ENCODE results near the gene FAM81B.

The FAM81B gene

GRCh38 chr5:95403996-95404395, 12.8 kb downstream of the FAM81B start:
- Histone ChIP-seq H3K4me3 (no peak overlapping the region), H3K27ac (no peak overlapping the region)
- TF ChIP-seq, protein P1, sequence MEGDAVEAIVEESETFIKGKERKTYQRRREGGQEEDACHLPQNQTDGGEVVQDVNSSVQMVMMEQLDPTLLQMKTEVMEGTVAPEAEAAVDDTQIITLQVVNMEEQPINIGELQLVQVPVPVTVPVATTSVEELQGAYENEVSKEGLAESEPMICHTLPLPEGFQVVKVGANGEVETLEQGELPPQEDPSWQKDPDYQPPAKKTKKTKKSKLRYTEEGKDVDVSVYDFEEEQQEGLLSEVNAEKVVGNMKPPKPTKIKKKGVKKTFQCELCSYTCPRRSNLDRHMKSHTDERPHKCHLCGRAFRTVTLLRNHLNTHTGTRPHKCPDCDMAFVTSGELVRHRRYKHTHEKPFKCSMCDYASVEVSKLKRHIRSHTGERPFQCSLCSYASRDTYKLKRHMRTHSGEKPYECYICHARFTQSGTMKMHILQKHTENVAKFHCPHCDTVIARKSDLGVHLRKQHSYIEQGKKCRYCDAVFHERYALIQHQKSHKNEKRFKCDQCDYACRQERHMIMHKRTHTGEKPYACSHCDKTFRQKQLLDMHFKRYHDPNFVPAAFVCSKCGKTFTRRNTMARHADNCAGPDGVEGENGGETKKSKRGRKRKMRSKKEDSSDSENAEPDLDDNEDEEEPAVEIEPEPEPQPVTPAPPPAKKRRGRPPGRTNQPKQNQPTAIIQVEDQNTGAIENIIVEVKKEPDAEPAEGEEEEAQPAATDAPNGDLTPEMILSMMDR (IDR thresholded peaks at IDR 0.05) = no peak
- DNase-seq (ENCODE audit: low spot score) = no peak

DNA sequence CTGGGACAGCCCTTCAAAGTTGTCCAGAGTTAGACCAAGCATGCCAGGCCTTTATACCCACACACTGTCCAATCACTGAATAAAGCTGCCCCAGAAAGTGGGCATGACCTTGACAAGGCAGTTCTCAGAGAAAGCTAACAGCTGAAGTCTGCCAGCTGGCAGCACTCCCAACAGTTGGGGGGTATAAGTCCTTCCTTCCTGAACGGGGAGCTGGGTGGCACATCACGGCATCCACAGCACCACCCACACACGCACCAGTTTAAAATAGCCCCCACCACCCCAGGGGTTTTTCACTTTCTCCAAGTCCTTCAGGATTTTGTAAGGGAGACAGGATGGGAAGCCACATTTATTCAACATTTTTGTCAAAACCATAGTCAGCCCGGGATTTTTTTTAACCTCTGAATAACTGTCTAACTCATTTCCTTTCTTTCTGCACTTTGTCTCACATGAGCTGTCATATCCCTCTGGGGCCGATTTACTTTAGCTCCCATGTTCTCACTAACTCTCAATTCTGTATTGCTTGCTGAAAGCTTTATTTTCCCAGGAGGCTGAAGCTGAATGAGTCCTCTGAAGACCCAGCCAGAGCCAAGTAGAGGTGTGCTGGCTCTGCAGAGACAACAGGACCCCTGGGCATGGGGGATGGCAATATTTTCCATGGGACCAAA, 15.4 kb downstream of the FAM81B start:
- TF ChIP-seq, protein P1 (IDR thresholded peaks at IDR 0.05) = no peak
- Histone ChIP-seq H3K4me3 (no peak overlapping the region), H3K27ac (no peak overlapping the region)
- DNase-seq (ENCODE audit: low spot score) = no peak

GRCh38 chr5:95410279-95410678, 19.1 kb downstream of the FAM81B start:
- TF ChIP-seq, protein P1 (IDR thresholded peaks at IDR 0.05) = no peak
- no peak overlapping the region for H3K27ac ChIP-seq
- no peak for DNase-seq (ENCODE audit: low spot score)
- no peak overlapping the region for H3K4me3 ChIP-seq

DNA sequence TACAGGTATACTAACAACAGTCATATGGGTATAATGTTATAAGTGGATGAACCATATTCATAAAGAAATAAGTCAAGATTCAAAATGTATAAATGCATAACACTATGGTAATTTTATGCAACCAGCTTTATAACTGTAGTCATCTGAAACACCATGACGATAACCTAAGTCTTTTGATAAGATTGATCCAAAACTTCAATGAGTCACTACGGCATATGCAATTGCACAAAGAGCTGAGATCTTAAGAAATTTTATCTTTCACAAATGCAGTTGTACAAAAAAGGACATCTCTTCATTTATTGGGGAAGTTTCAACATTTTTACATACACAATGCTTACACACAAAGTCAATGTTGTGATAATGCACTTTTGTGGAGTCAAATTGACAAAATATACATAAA, 20.3 kb downstream of the FAM81B start:
- Histone ChIP-seq H3K27ac (no peak overlapping the region), H3K4me3 (no peak overlapping the region)
- TF ChIP-seq, protein P1 (IDR thresholded peaks at IDR 0.05) = no peak
- DNase-seq (ENCODE audit: low spot score) = no peak

GRCh38 chr5:95414451-95414850, 23.3 kb downstream of the FAM81B start:
- H3K4me3 ChIP-seq = no peak overlapping the region
- TF ChIP-seq, protein P1 (IDR thresholded peaks at IDR 0.05) = no peak
- no peak for DNase-seq (ENCODE audit: low spot score)
- no peak overlapping the region for H3K27ac ChIP-seq

DNA sequence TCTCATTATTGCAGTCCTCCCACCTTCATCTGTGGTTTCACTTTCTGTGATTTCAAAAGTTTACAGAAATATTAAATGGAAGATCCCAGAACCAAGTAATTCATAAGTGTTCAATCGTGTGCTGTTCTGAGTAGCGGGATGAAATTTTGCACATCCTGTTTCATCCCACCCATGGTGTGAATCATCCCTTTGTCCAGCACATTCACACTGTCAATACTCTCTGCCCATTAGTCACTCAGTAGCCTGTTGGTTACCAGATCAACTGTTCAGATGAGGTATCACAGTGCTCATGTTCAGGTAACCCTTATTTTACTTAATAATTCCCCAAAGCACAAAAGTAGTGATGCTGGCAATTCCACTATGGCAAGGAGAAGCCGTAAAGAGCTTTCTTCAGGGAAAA, 26.8 kb downstream of the FAM81B start:
- Histone ChIP-seq H3K4me3 (no peak overlapping the region), H3K27ac (no peak overlapping the region)
- TF ChIP-seq, protein P1 (IDR thresholded peaks at IDR 0.05) = no peak
- no peak for DNase-seq (ENCODE audit: low spot score)

DNA sequence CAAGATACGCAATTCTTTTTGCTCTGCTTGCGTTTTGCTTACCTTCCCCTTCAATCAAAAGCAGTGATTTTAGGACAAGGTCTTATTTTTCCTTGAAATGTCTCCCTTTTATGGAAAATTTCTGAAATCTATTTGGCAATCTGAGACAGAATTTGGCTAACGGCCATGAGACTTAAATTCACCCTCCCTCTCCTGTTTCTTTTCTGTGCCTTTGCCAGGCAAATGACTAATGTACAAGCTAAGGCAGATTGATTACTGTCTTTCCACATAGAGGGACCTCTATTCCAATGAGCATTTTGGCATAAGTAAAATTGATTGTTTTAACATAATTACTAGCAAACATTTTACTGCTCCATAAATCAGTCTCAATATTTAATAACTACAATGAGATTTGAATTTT, 31.7 kb downstream of the FAM81B start:
- Histone ChIP-seq H3K4me3 (no peak overlapping the region), H3K27ac (no peak overlapping the region)
- TF ChIP-seq, protein P1 (IDR thresholded peaks at IDR 0.05) = no peak
- no peak for DNase-seq (ENCODE audit: low spot score)

Measured in coronary artery (tissue), 2 donors.